Peyer's patch (tissue), 4 donors: Measurements from ENCODE around the gene GLRX2.

Experiments used
- CTCF ChIP-seq, 6 experiments: fragments of 450-650 bp in 4 of 6; fragments of 200-600 bp in 2 of 6; sonication (generic) in 1 of 6; IDR thresholded peaks; one replicate each; pipeline ENCODE4 v1.5.1; 2017 to 2019; ENCODE audit warnings: antibody characterized with exemption in 6 of 6, mild to moderate bottlenecking in 3 of 6, moderate library complexity in 1 of 6
- POLR2A ChIP-seq, 2 donors: fragments of 450-650 bp; IDR thresholded peaks; one replicate each; pipeline ENCODE4 v1.5.1; 2017; ENCODE audit warnings: antibody characterized with exemption in 2 of 2, mild to moderate bottlenecking in 2 of 2, moderate library complexity in 2 of 2

GRCh38 chr1:193058529-193059281, 46.5 kb downstream of the GLRX2 start:
- TF ChIP-seq CTCF (IDR thresholded peaks at IDR 0.05) (no peak), POLR2A (IDR thresholded peaks at IDR 0.05) (peak in 1 of 2 donors; percentile 10)
